DND-41 (cell line): ENCODE measurements around the gene MACO1.

Experiments
- CTCF ChIP-seq: IDR thresholded peaks from 2 replicates; pipeline ENCODE4 v1.5.1; 2012; ENCODE audit warnings: borderline replicate concordance, low read length, moderate library complexity, mild to moderate bottlenecking; ENCODE audit not compliant: poor library complexity, severe bottlenecking; ENCODE audit errors: extremely low read depth
- EZH2 ChIP-seq: IDR thresholded peaks from 3 replicates; pipeline ENCODE4 v1.6.1; 2012; ENCODE audit warnings: borderline replicate concordance, low read depth, mild to moderate bottlenecking, moderate library complexity, low read length, inconsistent platforms; ENCODE audit not compliant: severe bottlenecking

DNA sequence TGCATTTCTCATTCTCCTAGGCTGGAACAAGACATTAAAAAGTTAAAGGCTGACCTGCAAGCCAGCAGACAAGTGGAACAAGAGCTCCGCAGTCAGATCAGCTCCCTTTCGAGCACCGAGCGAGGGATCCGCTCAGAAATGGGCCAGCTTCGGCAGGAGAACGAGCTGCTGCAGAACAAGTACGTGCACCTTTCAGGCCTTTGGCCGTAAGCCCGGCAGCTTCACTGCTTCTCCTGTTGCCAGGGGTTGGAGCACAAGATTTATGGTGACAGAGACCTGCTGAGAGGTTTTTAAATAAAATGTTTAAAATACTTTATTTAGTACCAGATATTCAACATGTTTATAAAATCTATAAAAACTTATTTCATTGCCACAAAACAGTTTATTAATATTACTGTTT lies 53.4 kb downstream of the MACO1 start:
- TF ChIP-seq CTCF (no peak), EZH2 (no peak)
